Esophagus squamous epithelium (tissue), 5 donors: ENCODE measurements around the gene ZWILCH. TPM values are rescaled to one million over a fixed set of nuclear protein-coding genes. Genes with fewer than 3 reads are reported as not detected.
A peak's percentile ranks its signal among the peaks of the same experiment; 100 is the strongest.
"Not testable (repeated sequence)": the region's sequence is repeated elsewhere in the genome, so short reads cannot be mapped to it uniquely, and the experiment has no call there.

ENCODE experiments used
- DNase-seq: peaks from one replicate; lab custom pipeline; 2025; lab: John Stamatoyannopoulos, UW
- H3K27ac ChIP-seq, 4 donors: fragments of 200-600 bp; sonication (generic); one replicate each; pipeline ENCODE4 v1.5.1; 2016 to 2019; ENCODE audit warnings: mild to moderate bottlenecking in 1 of 4
- H3K27me3 ChIP-seq, 4 donors: fragments of 200-600 bp; sonication (generic); 1 replicate in 3 of 4; 2 replicates in 1 of 4; pipeline versions ENCODE4 v1.5.1 to v1.6.0; 2017 to 2021; ENCODE audit warnings: antibody characterized with exemption in 1 of 4
- H3K36me3 ChIP-seq, 3 donors: fragments of 200-600 bp; sonication (generic); one replicate each; pipeline ENCODE4 v1.5.1; 2016 to 2019
- H3K4me1 ChIP-seq, 3 donors: fragments of 200-600 bp; sonication (generic); one replicate each; pipeline ENCODE4 v1.5.1; 2017 to 2019
- H3K4me3 ChIP-seq, 4 donors: fragments of 200-600 bp; sonication (generic); 1 replicate in 3 of 4; 2 replicates in 1 of 4; pipeline ENCODE4 v1.5.1; 2016 to 2019; ENCODE audit warnings: mild to moderate bottlenecking in 2 of 4, moderate library complexity in 1 of 4
- H3K9me3 ChIP-seq, 3 donors: fragments of 200-600 bp; sonication (generic); one replicate each; pipeline ENCODE4 v1.5.1; 2016 to 2019
- POLR2A ChIP-seq, 4 donors: fragments of 450-650 bp; IDR thresholded peaks; one replicate each; pipeline ENCODE4 v1.6.1; 2017; ENCODE audit warnings: antibody characterized with exemption in 4 of 4, mild to moderate bottlenecking in 4 of 4, moderate library complexity in 3 of 4
- WGBS, 2 donors: methylation state at CpG; one replicate each; pipeline ENCODE4 v1.1.5; 2018; 5-methylcytosine and 5-hydroxymethylcytosine counted together
- intact Hi-C: fragments of 100-400 bp; cut with DNase I; formaldehyde crosslinking; loops from one replicate; pipeline ENCODE4 v1.15.0; 2022
- total RNA-seq, 4 donors: library from RNA; depleted of rRNA; stranded (reverse); fragments of >200 nt; gene quantifications; one replicate each; pipeline ENCODE4 v1.1.0, GENCODE V29; 2016
- TF ChIP-seq, protein P1 (sequence below), 6 experiments: fragments of 450-650 bp in 4 of 6; fragments of 200-600 bp in 2 of 6; sonication (generic) in 2 of 6; IDR thresholded peaks; one replicate each; pipeline ENCODE4 v1.5.1; 2016 to 2019; ENCODE audit warnings: antibody characterized with exemption in 6 of 6, mild to moderate bottlenecking in 4 of 6, moderate library complexity in 4 of 6
- donor health status: DM: yes; HTN: yes; CAD: no.

The ZWILCH gene
- total RNA-seq, 4 donors from 2014 or later = 4.5 to 21.2 (median 11.4) TPM

DNA sequence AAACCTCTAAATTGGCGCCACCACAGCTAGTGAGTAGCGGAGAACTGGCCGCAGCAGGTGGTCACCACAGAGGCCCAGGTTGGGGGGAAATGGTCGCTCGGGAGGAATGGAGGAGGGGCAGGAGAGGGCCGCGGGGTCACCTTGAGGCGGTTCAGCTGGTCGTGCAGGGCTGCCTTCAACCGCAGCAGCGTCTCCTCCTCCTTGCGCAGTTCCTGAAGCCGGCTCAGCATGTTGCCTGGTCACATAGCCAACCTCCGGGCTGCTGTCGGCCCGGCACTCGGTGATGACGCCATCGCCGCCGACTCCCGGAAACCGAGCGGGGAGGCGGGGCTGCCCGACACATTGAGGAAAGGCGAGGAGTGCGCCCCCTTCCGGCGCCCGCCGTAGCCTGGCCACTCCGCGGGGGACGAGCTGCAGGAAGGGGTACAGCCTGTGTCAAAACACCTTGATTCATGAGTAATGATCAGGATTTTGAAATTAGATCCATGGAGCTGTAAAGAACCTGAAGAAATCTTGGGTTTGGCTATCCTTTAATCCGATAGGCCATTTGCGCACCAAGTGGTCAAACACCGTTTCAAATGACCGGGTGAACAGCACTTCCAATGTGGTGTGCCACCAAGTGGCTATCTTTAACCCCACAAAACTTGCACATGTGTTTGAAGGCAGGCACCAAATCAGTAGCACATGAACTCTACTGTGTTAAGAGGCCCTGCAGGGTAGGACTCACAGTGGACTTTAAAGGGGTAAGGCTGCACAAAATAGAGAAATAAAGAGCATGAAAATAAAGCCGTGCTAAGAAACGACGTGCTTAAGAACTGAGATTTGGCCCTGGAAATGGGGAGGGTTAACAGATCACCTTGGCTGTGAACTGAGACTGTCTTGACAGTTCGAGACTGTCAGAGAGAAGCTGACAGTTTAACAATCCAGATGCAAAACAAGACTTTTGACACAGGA lies 7.3 kb upstream of the ZWILCH start, which contains the start of gene SNAPC5:
Gene SNAPC5 (minus strand): TSS at position 261 of the 954 bp plus-strand sequence. CDS start 31 bp downstream, at position 230.
- peak within 1 kb of the TSS; percentile 89 to 95 (median 94) for H3K27ac ChIP-seq
- DNase-seq = peak; percentile 84
- WGBS, 2 donors = 11 to 22% methylated on average over 11 to 26 of the region's 43 CpGs
- H3K9me3 ChIP-seq = no peaks in the 10 kb centered on the region
- H3K4me3 ChIP-seq = peak within 1 kb of the TSS; percentile 69 to 94 (median 83)
- intact Hi-C loops = loop anchor here (5.0 kb wide), 1 partner anchor 110 kb away; the partner anchor contains the start of gene MAP2K1
- H3K4me1 ChIP-seq = peaks cover 14 to 60% (median 27%) of the 10 kb centered on the region in 3 donors
- TF ChIP-seq, protein P1, sequence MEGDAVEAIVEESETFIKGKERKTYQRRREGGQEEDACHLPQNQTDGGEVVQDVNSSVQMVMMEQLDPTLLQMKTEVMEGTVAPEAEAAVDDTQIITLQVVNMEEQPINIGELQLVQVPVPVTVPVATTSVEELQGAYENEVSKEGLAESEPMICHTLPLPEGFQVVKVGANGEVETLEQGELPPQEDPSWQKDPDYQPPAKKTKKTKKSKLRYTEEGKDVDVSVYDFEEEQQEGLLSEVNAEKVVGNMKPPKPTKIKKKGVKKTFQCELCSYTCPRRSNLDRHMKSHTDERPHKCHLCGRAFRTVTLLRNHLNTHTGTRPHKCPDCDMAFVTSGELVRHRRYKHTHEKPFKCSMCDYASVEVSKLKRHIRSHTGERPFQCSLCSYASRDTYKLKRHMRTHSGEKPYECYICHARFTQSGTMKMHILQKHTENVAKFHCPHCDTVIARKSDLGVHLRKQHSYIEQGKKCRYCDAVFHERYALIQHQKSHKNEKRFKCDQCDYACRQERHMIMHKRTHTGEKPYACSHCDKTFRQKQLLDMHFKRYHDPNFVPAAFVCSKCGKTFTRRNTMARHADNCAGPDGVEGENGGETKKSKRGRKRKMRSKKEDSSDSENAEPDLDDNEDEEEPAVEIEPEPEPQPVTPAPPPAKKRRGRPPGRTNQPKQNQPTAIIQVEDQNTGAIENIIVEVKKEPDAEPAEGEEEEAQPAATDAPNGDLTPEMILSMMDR (IDR thresholded peaks at IDR 0.05) = peak; percentile 94 to 99 (median 98)
- TF ChIP-seq POLR2A (IDR thresholded peaks at IDR 0.05) = peak in 3 of 4 donors; percentile 54 to 72 (median 64)
- peaks cover 14 to 80% (median 35%) of the 10 kb centered on the region in 3 donors for H3K36me3 ChIP-seq
- no peaks in the 10 kb centered on the region for H3K27me3 ChIP-seq

DNA sequence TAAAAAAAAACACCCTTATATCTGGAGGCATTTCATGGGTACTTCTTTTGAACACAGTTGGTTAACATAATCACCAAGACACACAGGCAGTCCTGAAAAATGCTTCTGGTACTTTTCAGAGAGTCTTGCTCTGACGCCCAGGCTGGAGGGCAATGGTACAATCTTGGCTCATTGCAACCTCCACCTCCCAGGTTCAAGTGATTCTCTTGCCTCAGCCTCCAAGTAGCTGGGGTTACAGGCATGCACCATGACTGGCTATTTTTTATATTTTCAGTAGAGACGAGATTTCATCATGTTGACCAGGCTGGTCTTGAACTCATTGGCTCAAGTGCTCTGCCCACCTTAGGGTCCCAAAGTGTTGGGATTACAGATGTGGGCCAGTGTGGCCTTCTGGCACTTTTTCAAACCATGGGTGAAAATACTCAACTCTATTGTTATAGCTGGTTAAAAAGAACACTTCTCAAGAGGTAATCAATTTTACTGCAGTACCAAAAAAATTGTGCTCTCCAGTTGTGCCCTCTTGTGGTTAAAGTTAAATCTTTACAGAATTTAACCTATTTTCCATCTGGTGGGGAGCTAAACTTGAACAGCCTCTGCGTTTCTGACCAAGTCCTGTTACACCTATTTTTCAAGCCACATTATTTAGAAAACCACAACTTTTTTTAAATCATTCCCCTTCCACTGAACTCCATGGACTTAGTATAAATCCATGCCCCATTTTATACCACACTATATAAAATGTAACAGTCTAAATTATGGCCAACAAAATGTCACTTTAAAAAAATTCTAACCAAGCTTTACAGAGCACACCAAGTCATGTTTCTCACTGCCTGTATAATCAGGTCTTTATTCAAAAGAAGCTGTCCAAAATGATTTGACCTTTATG lies 6.4 kb upstream of the ZWILCH start:
- intact Hi-C loops = loop anchor here (5.0 kb wide), 1 partner anchor 111 kb away; the partner anchor contains the start of gene MAP2K1
- TF ChIP-seq, protein P1 (IDR thresholded peaks at IDR 0.05) = peak in 4 of 6 experiments; percentile 11 to 44 (median 32)
- TF ChIP-seq POLR2A (IDR thresholded peaks at IDR 0.05) = no peak
- H3K4me1 ChIP-seq = peaks cover 19 to 69% (median 36%) of the 10 kb centered on the region in 3 donors
- 42 to 46% methylated on average over 3 of the region's 3 CpGs for WGBS, 2 donors
- H3K9me3 ChIP-seq = no peaks in the 10 kb centered on the region
- H3K27me3 ChIP-seq = no peaks in the 10 kb centered on the region
- H3K27ac ChIP-seq = peak overlapping the region; percentile 11 to 95 (median 94)
- DNase-seq = no peak
- no peak overlapping the region for H3K4me3 ChIP-seq
- peaks cover 14 to 76% (median 35%) of the 10 kb centered on the region in 3 donors for H3K36me3 ChIP-seq

DNA sequence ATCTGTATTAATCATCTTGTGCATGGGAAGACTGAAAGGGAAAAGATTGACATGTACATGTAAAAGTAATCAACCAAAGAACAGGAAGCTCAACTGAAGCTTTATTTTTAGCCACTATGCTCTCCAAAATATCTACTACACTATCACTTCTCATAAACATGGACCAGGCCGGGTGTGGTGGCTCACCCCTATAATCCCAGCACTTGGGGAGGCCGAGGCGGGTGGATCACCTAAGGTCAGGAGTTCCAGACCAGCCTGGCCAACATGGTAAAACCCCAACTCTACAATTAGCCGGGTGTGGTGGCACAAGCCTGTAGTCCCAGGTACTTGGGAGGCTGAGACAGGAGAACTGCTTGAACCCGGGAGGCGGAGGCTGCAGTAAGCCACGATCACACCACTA lies 4.8 kb upstream of the ZWILCH start:
- peaks cover 14 to 60% (median 35%) of the 10 kb centered on the region in 3 donors for H3K36me3 ChIP-seq
- peak overlapping the region in 1 of 4 donors; percentile 7 for H3K27ac ChIP-seq
- H3K27me3 ChIP-seq, H3K4me3 ChIP-seq, H3K9me3 ChIP-seq, intact Hi-C loops, DNase-seq: not testable (repeated sequence)
- WGBS, 2 donors = 73 to 92% methylated on average over 3 to 7 of the region's 7 CpGs
- peaks cover 19 to 69% (median 36%) of the 10 kb centered on the region in 3 donors for H3K4me1 ChIP-seq

DNA sequence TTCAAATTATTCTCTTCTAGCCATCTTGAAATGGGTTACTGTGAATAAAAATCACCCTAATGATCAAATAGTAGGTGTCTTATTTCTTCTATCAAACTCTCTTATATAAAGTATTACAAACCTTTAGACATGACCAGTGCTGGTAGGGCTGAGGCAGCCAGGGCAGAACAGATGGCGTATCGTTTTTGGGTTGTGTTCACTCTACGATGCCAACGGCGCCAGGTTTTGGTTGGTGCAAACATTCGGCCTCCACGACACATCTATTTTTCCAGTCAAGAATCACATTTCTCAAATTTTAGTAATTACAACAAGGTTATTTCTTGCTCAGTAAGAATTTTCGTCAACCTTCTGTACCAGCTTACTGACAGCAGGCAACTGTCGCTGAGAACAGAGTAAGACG lies 2.6 kb upstream of the ZWILCH start:
- Histone ChIP-seq H3K36me3 (peaks cover 14 to 55% (median 35%) of the 10 kb centered on the region in 3 donors), H3K9me3 (no peaks in the 10 kb centered on the region), H3K27me3 (no peaks in the 10 kb centered on the region), H3K4me3 (peak overlapping the region in 3 of 4 donors; percentile 71 to 98 (median 88)), H3K4me1 (peaks cover 6 to 67% (median 36%) of the 10 kb centered on the region in 3 donors), H3K27ac (peak overlapping the region in 1 of 4 donors; percentile 97)
- DNase-seq = no peak
- TF ChIP-seq, protein P1 (IDR thresholded peaks at IDR 0.05) = no peak
- no peak for TF ChIP-seq POLR2A (IDR thresholded peaks at IDR 0.05)
- WGBS, 2 donors = 42 to 54% methylated on average over 10 of the region's 10 CpGs
- intact Hi-C loops = no loop called here

DNA sequence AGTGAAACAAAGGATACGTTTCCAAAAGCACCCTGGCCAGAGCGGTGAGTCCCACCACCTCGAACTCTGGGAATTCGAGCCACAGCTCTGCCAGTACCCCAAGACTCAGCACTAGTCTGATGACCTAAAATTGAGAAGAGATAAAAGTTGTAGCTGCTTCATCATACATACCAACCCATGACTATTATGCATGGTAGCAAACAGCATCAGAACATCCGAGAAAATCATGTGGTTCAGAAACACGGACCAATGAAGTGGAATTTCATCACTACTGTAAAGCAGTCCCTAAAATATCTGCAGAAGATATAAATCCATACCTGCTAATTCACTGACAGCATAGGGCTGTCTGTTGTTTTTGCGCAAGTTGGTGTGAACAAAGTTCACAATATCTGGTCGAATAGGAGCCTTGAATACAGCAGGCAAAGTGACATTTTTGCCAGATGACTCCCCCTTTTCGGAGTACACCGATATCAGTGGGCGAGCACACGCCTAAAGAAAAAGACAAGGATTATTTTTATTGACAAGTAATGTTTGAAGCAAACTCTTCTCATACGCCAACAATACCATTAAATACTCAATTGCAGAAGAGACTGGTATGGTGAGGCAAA lies 2.0 kb upstream of the ZWILCH start:
- Histone ChIP-seq H3K4me1 (peaks cover 6 to 62% (median 32%) of the 10 kb centered on the region in 3 donors), H3K36me3 (peaks cover 14 to 52% (median 33%) of the 10 kb centered on the region in 3 donors), H3K27ac (peak overlapping the region; percentile 88 to 98 (median 95)), H3K4me3 (peak overlapping the region; percentile 69 to 98 (median 80))
- DNase-seq, H3K27me3 ChIP-seq, H3K9me3 ChIP-seq, intact Hi-C loops: not testable (repeated sequence)
- 28 to 29% methylated on average over 13 of the region's 13 CpGs for WGBS, 2 donors
